Peyer's patch (tissue), 4 donors: ENCODE results near the gene STK40. TPM values are rescaled to one million over a fixed set of nuclear protein-coding genes. Genes with fewer than 3 reads are reported as not detected.

Experiments
- DNase-seq, 3 donors: peaks; one replicate each; pipeline ENCODE4 v3.0.0-alpha.2; 2017 to 2019
- H3K27ac ChIP-seq, 4 donors: fragments of 200-600 bp; sonication (generic); one replicate each; pipeline ENCODE4 v1.5.1; 2016 to 2019
- H3K27me3 ChIP-seq, 2 donors: fragments of 200-600 bp; sonication (generic); one replicate each; pipeline ENCODE4 v1.5.1; 2019
- H3K36me3 ChIP-seq, 3 donors: fragments of 200-600 bp; sonication (generic); one replicate each; pipeline ENCODE4 v1.5.1; 2016 to 2019
- H3K4me1 ChIP-seq, 4 donors: fragments of 200-600 bp; sonication (generic); one replicate each; pipeline ENCODE4 v1.5.1; 2016 to 2019
- H3K4me3 ChIP-seq, 4 donors: fragments of 200-600 bp; sonication (generic); 1 replicate in 3 of 4; 2 replicates in 1 of 4; pipeline ENCODE4 v1.5.1; 2016 to 2019; ENCODE audit warnings: mild to moderate bottlenecking in 1 of 4
- H3K9me3 ChIP-seq, 4 donors: fragments of 200-600 bp; sonication (generic); one replicate each; pipeline ENCODE4 v1.5.1; 2016 to 2019; ENCODE audit warnings: mild to moderate bottlenecking in 1 of 4
- CTCF ChIP-seq, 6 experiments: fragments of 450-650 bp in 4 of 6; fragments of 200-600 bp in 2 of 6; sonication (generic) in 1 of 6; IDR thresholded peaks; one replicate each; pipeline ENCODE4 v1.5.1; 2017 to 2019; ENCODE audit warnings: antibody characterized with exemption in 6 of 6, mild to moderate bottlenecking in 3 of 6, moderate library complexity in 1 of 6
- POLR2A ChIP-seq, 2 donors: fragments of 450-650 bp; IDR thresholded peaks; one replicate each; pipeline ENCODE4 v1.5.1; 2017; ENCODE audit warnings: antibody characterized with exemption in 2 of 2, mild to moderate bottlenecking in 2 of 2, moderate library complexity in 2 of 2
- total RNA-seq, 4 donors: library from RNA; depleted of rRNA; stranded (reverse); fragments of >200 nt; gene quantifications; one replicate each; pipeline ENCODE4 v1.1.0, GENCODE V29; 2016

The STK40 gene
- total RNA-seq: 10 to 100 TPM; 14.0 to 30.2 (median 21.5) TPM

GRCh38 chr1:36385410-36386264 is at the start of gene STK40:
Gene STK40, minus strand, starts transcription at chr1:36385924. Its CDS starts 24,592 bp downstream, at chr1:36361332.
- Histone ChIP-seq H3K9me3 (no peaks in the 10 kb centered on the region), H3K4me1 (peaks cover 6 to 52% (median 23%) of the 10 kb centered on the region in 4 donors), H3K27ac (peak within 1 kb of the TSS; percentile 97 to 99 (median 98)), H3K36me3 (no peaks in the 10 kb centered on the region), H3K27me3 (no peaks in the 10 kb centered on the region), H3K4me3 (peak within 1 kb of the TSS; percentile 79 to 97 (median 96))
- peak; percentile 98 to 99 (median 99) for DNase-seq
- no peak for TF ChIP-seq CTCF (IDR thresholded peaks at IDR 0.05)
- peak; percentile 72 to 86 for TF ChIP-seq POLR2A (IDR thresholded peaks at IDR 0.05)

GRCh38 chr1:36433102-36433501 is 47.4 kb upstream of the STK40 start:
- Histone ChIP-seq H3K4me1 (no peaks in the 10 kb centered on the region), H3K36me3 (no peaks in the 10 kb centered on the region), H3K9me3 (no peaks in the 10 kb centered on the region), H3K4me3 (no peak overlapping the region), H3K27ac (no peak overlapping the region), H3K27me3 (no peaks in the 10 kb centered on the region)
- no peak for DNase-seq
- TF ChIP-seq CTCF (IDR thresholded peaks at IDR 0.05): no peak
- TF ChIP-seq POLR2A (IDR thresholded peaks at IDR 0.05): no peak

GRCh38 chr1:36432616-36433015 is 46.9 kb upstream of the STK40 start:
- no peaks in the 10 kb centered on the region for H3K36me3 ChIP-seq
- no peak overlapping the region for H3K27ac ChIP-seq
- H3K4me3 ChIP-seq: no peak overlapping the region
- no peaks in the 10 kb centered on the region for H3K9me3 ChIP-seq
- TF ChIP-seq CTCF (IDR thresholded peaks at IDR 0.05) (no peak), POLR2A (IDR thresholded peaks at IDR 0.05) (no peak)
- no peaks in the 10 kb centered on the region for H3K4me1 ChIP-seq
- no peak for DNase-seq
- H3K27me3 ChIP-seq: no peaks in the 10 kb centered on the region

- TF ChIP-seq CTCF (IDR thresholded peaks at IDR 0.05): no peak
- no peak for TF ChIP-seq POLR2A (IDR thresholded peaks at IDR 0.05)
- Histone ChIP-seq H3K36me3 (no peaks in the 10 kb centered on the region), H3K27ac (no peak overlapping the region)
Measured at GRCh38 chr1:36425791-36426190, 40.1 kb upstream of the STK40 start.

GRCh38 chr1:36421649-36422048 is 35.9 kb upstream of the STK40 start:
- TF ChIP-seq POLR2A (IDR thresholded peaks at IDR 0.05): no peak
- TF ChIP-seq CTCF (IDR thresholded peaks at IDR 0.05): no peak
- H3K4me3 ChIP-seq: no peak overlapping the region
- H3K4me1 ChIP-seq: no peaks in the 10 kb centered on the region
- no peaks in the 10 kb centered on the region for H3K9me3 ChIP-seq
- no peak for DNase-seq
- H3K27me3 ChIP-seq: no peaks in the 10 kb centered on the region
- H3K27ac ChIP-seq: no peak overlapping the region
- H3K36me3 ChIP-seq: no peaks in the 10 kb centered on the region

More at GRCh38 chr1:36425791-36426190, 40.1 kb upstream of the STK40 start:
- Histone ChIP-seq H3K4me3 (no peak overlapping the region), H3K4me1 (no peaks in the 10 kb centered on the region), H3K9me3 (no peaks in the 10 kb centered on the region), H3K27me3 (no peaks in the 10 kb centered on the region)
- no peak for DNase-seq
